Measurements from ENCODE around the gene ASB3.
"Not testable (repeated sequence)": the region's sequence is repeated elsewhere in the genome, so short reads cannot be mapped to it uniquely, and the experiment has no call there.

The ASB3 gene

DNA sequence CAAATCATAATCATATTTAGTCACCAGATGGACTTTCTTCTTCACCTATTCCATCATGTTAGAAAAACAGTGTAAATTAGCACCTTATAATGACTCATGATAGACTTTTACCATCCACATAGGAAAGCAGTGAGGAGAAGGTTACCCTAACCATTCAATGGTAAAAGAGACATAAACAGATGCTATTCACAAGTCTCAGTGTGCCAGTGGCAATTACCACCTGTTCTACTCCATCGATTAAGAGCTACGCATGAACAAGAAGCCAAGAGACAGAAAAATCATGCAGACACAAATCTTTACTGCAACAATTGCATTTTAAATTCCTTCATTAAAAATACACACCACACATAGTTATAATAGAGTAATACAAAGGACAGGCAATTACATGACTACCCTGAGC, 125.9 kb downstream of the ASB3 start:
- TF ChIP-seq, protein P1, sequence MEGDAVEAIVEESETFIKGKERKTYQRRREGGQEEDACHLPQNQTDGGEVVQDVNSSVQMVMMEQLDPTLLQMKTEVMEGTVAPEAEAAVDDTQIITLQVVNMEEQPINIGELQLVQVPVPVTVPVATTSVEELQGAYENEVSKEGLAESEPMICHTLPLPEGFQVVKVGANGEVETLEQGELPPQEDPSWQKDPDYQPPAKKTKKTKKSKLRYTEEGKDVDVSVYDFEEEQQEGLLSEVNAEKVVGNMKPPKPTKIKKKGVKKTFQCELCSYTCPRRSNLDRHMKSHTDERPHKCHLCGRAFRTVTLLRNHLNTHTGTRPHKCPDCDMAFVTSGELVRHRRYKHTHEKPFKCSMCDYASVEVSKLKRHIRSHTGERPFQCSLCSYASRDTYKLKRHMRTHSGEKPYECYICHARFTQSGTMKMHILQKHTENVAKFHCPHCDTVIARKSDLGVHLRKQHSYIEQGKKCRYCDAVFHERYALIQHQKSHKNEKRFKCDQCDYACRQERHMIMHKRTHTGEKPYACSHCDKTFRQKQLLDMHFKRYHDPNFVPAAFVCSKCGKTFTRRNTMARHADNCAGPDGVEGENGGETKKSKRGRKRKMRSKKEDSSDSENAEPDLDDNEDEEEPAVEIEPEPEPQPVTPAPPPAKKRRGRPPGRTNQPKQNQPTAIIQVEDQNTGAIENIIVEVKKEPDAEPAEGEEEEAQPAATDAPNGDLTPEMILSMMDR (IDR thresholded peaks at IDR 0.05; ENCODE audit: insufficient read depth, low read length, missing control alignments) = no peak
- ChIA-PET POLR2A (no interaction called here), CTCF (no interaction called here)
- H3K4me3 ChIP-seq (ENCODE audit: low read depth, low read length) = no peak overlapping the region
- DNase-seq (ENCODE audit: low read depth, low spot score) = no peak

DNA sequence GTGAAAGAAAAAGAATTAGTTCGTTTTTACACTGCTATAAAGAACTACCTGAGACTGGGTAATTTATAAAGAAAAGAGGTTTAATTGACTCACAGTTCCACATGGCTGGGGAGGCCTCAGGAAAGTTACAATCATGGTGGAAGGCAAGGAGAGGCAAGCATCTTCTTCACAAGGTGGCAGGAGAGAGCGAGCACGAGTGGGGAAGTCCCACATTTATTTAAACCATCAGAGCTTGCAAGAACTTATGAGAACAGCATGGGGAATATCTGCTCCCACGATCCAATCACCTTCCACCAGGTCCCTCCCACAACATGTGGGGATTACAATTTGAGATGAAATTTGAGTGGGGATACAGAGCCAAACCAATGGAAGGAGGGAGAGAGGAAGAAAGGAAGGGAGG, 128.3 kb downstream of the ASB3 start:
- H3K4me3 ChIP-seq (ENCODE audit: low read depth, low read length); POLR2A ChIA-PET; CTCF ChIA-PET; DNase-seq (ENCODE audit: low read depth, low spot score): not testable (repeated sequence)

DNA sequence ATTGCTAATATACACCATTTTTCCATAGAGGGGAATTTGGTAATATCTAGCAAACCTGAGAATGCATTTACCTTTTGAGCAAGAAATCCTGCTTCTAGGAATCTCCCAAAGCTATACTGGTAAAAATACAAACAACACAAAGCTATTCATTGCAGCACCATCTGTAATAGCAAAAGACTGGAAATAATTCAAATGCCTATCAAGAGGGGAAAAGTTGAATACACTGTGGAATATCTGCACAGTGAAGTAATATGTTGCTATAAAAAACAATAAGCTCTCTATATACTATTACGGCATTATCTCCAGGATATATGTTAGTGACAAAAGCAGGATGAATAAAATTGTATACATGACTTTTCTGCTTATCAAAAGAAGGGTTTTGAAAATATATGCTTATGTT, 131.5 kb downstream of the ASB3 start:
- CTCF ChIA-PET = no interaction called here

DNA sequence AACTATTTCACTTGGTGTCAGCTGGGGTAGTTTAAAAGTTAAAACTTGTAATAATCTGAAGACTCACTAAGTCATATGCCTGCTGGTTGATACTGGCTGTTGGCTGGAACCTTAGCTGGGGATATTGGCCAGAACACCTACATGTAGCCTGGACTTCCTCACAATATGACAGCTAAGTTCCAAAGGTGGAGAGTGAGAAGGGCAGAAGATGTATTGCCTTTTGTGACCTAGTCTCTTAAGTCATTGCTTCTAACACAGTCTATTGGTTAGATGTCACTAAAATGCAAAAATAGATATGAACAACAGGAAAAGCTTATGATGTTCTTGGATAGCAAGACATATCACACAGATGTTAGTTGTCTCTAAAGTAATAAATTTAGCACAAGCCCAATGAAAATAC, 132.4 kb downstream of the ASB3 start:
- H3K4me3 ChIP-seq (ENCODE audit: low read depth, low read length) = no peak overlapping the region
- CTCF ChIA-PET = no interaction called here
- POLR2A ChIA-PET = no interaction called here
- TF ChIP-seq, protein P1 (IDR thresholded peaks at IDR 0.05; ENCODE audit: insufficient read depth, low read length, missing control alignments) = no peak
- DNase-seq (ENCODE audit: low read depth, low spot score) = no peak

More for the DNA sequence above, 131.5 kb downstream of the ASB3 start:
- DNase-seq (ENCODE audit: low read depth, low spot score) = no peak
- POLR2A ChIA-PET = no interaction called here
- TF ChIP-seq, protein P1 (IDR thresholded peaks at IDR 0.05; ENCODE audit: insufficient read depth, low read length, missing control alignments) = no peak
- no peak overlapping the region for H3K4me3 ChIP-seq (ENCODE audit: low read depth, low read length)

DNA sequence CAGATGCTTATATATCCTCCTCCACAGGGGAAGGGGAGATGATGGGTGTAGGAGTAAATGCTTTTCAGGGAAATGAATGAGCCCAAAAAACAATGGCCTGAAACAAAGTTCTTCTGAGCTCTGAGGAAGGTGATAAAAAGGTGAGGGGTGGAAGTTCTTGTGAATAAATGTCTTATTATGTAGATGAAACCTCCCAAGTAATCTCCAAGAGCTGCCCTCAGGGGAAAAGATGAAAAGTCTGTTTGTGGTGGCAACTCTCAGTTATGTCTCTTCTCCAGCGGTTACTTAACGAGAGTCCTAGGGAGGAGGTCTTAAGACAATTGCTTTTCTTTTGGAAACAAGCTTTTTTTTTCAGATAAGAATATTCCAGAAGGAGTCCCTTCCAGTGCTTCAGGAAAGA, 134.6 kb downstream of the ASB3 start:
- no peak overlapping the region for H3K4me3 ChIP-seq (ENCODE audit: low read depth, low read length)
- DNase-seq (ENCODE audit: low read depth, low spot score) = no peak
- ChIA-PET CTCF (no interaction called here), POLR2A (no interaction called here)
- TF ChIP-seq, protein P1 (IDR thresholded peaks at IDR 0.05; ENCODE audit: insufficient read depth, low read length, missing control alignments) = no peak

DNA sequence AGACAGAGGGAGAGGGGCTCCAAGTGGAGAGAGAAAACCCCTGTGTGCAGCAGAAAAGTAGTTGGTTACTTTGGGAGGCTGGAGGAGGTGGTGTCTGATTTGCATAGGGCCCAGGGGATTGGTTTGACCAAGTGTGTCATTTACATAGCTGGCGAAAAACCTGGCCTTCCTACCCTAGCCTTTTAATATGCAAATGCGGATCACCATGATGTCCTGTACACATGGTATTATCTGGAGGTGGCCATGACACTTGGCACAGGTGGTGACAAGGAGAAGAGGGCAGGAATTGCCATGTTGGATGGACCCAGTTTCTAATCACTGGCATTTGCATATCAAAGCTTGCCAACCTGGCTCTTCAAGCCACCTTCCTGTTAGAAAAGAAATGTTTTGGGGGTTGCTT, 140.0 kb downstream of the ASB3 start:
- no peak overlapping the region for H3K4me3 ChIP-seq (ENCODE audit: low read depth, low read length)
- TF ChIP-seq, protein P1 (IDR thresholded peaks at IDR 0.05; ENCODE audit: insufficient read depth, low read length, missing control alignments) = no peak
- no peak for DNase-seq (ENCODE audit: low read depth, low spot score)
- ChIA-PET CTCF (no interaction called here), POLR2A (no interaction called here)

DNA sequence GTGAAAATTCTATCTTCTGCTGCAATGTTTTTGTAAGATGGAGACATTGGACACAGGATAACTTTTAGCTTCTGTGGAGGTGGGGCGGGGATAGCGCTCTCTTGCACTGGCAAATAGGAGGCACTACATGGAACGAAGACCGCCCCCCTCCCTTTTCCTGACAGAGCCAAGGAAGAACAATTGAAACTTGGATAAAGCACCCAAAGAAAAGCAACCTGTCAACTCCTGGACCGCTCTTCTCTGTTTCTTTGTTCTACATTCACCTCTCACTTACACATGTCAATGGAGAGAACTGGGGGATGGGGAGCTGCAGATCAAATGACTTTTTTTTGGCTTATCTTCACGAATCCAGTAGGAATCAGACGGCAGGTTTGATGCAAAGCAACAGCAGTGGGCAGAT, 145.5 kb downstream of the ASB3 start:
- TF ChIP-seq, protein P1 (IDR thresholded peaks at IDR 0.05; ENCODE audit: insufficient read depth, low read length, missing control alignments) = no peak
- DNase-seq (ENCODE audit: low read depth, low spot score) = no peak
- CTCF ChIA-PET = no interaction called here
- POLR2A ChIA-PET = no interaction called here
- H3K4me3 ChIP-seq (ENCODE audit: low read depth, low read length) = no peak overlapping the region

Data from AG04449 (cell line).